CD4-positive, alpha-beta T cell treated with Interleukin-6 at 100 ng/mL for 8 hours (primary cell): Measurements from ENCODE around the gene ARHGEF25.
"Not testable (repeated sequence)": the region's sequence is repeated elsewhere in the genome, so short reads cannot be mapped to it uniquely, and the experiment has no call there.

Experiments used
- DNase-seq: peaks from one replicate; pipeline ENCODE4 v3.0.0-alpha.2; 2020; ENCODE audit warnings: mixed read lengths, low spot score

The ARHGEF25 gene

DNA sequence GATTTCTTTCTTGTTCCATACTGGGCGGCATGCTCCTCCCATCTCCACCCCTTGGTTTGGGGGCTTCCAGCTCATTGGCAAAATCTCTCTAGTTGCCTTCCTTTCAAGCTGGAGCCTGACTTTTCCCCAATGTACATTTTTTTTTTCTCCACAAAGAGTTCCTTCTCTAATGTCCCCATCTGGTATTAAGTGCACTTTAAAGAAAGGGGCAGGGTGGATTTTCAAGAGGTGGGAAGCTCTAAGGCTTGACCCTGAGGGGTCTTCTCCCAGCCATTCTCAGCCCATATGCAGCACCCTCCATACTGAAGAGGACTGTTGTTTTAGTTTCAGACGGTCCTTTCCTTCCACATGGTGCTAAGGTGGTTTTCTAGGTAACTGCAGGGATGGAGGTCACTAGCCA lies 26.1 kb upstream of the ARHGEF25 start:
- DNase-seq, result no peak

DNA sequence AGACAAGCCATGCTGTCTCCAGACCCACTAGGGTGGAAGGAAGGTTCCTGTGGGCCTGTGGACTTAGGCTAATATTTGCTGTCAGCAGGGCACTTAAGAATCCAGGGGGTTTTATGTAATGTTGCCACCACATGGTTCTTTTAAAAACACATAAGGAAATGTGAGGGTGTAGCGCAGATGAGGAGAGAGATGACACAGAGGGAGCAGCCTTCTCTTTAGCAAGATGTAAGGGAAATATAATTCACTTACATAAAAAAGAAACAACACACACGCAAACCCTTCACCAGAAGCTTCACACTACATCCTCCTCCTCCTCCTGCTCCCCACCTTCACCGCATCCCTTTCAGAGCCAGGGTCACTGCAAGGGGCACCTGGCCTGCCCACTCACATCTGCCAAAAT lies 25.1 kb upstream of the ARHGEF25 start:
- DNase-seq, result no peak

DNA sequence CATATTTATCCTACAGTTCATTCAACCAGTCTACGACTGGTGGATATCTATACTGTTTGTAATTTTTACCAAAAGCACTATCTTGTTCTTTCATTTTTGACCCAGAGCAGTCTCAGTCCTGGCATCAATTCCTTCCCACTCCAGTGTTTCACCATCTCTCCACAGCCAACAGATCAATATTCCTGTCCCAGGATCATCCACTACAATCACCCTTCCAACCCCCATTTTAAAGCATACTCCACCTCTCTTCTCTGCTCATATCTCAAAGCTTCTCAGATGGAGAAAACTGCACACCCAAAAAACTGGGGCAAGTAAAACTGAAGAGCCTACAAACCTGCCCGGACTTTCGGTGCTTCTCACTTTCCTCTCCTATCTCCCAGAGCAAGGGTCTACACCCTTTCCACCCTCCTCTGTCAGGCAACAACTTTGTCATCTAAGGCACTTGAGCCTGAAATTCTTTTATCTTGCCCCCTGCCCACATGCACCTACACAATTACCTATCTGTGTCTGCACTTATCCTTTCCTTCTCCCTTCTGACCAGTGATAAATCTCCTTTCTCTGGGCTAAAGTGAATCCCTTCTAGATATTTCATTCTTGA lies 24.3 kb upstream of the ARHGEF25 start:
- DNase-seq, result no peak

DNA sequence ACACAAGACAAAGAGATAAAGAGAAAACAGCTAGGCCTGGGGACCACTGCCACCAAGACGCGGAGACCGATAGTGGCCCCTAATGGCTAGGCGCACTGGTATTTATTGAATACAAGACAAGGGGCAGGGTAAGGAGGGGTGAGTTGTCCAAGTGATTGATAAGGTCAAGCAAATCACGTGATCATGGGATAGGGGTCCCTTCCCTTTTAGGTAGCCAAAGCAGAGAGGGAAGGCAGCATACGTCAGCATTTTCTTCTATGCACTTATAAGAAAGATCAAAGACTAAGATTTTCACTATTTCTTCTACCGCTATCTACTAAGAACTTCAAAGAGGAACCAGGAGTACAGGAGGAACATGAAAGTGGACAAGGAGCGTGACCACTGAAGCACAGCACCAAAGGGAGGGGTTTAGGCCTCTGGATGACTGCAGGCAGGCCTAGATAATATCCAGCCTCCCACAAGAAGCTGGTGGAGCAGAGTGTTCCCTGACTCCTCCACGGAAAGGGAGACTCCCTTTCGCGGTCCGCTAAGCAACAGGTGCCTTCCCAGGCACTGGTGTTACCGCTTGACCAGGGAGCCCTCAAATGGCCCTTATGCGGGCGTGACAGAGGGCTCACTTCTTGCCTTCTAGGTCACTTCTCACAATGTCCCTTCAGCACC lies 22.2 kb upstream of the ARHGEF25 start:
- DNase-seq, result not testable (repeated sequence)

- no peak for DNase-seq
These were observed 20.8 kb upstream of the ARHGEF25 start for GRCh38 chr12:57590479-57590863.

GRCh38 chr12:57590864-57591781 lies 20.1 kb upstream of the ARHGEF25 start, which contains the start of gene PIP4K2C:
TSS of gene PIP4K2C (plus strand) at chr12:57591192. CDS start at chr12:57591290, 98 bp downstream.
- DNase-seq, result peak; percentile 81

GRCh38 chr12:57591782-57592325 lies 19.4 kb upstream of the ARHGEF25 start:
- DNase-seq, result no peak

GRCh38 chr12:57592551-57593165 lies 18.6 kb upstream of the ARHGEF25 start:
- DNase-seq, result no peak

DNA sequence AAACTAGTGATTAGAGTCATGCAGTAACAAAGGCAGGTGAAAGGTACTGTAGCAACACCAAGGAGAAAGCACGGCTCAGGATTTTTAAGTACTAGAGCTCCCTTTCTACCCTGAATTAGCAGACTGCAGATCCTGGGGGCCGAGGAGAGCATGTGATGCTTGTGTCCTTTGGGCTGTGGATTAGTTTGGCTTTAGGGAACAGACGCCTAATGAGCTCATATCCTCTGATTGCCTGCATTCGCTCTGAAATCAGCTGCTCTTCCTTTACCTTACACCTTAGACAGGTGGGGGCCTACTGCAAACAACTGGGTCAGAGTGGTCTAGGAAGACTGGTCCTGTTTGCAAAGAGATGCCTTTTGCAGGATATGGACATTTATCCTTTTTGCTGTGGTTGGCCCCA lies 18.0 kb upstream of the ARHGEF25 start:
- DNase-seq, result no peak

GRCh38 chr12:57600395-57600794 lies 10.8 kb upstream of the ARHGEF25 start:
- DNase-seq, result no peak

DNA sequence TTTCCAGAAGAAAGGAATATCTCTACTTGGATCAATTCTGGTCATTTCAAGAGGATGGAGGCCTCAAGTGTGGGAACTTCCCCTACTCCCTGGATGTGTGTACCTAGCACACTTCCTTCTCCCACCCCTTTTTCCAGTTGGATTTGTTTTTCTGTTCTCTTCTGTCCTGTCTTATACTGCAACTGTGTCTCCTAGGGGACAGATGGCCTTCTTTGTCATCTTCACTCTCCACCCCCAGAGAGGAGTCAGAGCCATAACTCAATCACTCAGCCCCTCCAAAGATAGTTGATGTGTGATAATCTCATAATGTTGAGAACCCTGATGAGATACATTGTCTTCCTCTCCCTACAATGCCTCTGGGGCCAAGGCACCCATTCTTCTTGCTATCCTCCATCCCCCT lies 8.7 kb upstream of the ARHGEF25 start:
- no peak for DNase-seq

DNA sequence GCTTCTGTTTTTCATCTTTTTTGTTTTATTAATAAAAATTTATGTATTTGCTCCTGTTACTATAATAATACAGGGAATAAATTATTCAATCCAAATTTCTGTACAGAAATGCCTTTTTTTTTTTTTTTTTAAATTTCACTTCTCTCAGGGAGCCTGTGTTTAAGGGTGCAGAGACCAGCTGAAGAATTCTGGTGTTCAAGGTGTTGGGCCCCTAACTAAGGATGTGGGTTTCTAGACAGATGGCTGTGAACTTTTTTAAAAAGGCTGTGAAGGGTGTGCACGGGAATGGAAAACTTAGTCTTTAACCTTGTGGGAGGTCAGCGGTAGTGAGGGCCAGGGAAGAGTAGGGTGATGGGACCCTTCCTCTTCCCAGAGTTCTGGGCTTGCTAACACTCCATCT lies 7.9 kb upstream of the ARHGEF25 start:
- DNase-seq, result no peak

DNA sequence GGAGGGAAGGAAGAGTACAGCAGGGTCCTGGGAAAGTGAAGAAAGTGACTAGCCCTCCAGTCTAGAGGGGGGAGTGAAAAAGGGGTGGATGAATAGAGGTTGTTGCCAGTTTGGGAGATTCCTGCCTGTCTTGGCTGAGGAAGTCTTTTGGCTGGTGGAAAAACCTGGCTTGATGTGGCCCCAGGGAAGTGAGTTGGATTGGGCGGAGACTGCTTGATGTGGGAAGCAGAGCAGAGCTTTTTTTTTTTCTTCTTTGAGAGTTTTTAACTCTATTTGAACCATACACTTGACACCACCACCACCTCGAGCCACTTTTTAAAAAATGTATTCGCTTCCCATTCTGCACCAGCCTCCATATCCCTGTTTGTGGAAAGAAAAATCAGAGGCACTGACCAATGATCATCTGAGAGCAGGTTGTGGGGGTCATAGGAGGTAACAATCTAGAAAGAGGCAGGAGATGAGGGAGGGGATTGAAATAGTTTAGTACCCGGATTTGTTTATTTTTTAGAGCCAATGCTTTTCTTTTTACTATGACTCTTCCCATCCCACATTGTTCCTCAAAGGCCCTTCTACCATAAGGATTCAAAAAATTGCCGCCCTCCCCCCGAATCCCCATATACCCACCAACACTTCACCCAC lies 7.3 kb upstream of the ARHGEF25 start:
- no peak for DNase-seq

DNA sequence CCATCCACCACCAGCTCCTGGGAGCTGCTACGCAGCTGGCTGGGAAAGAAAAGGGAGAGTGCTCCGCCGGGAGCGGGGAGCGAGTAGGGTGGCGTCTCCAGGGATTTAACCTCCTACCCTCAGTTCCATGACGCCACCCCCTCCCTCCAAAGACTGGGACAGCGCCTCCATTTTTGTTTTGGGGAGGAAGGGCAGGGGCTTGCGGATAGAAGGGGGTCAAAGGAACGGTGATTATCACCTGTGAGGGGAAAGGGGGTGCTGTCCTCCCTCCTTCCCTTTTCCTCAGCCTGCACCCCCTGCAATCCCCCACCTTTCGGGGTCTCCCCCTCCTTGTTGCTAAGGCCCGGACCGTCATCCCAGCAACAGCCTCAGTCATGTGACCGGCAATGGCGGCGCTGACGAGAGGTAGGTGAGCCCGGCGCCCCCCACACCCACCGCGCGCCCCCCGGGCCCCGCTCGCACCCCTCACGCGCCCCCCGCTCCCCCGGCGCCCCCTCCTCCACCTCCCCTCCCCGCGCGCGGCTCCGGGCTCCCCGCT lies 6.7 kb upstream of the ARHGEF25 start, which contains the start of gene DTX3:
TSS of gene DTX3 (plus strand) at position 371 of the 538 bp plus-strand sequence. CDS start 1,694 bp downstream, outside the sequence.
- peak; percentile 25 for DNase-seq

GRCh38 chr12:57604992-57605810 lies 6.0 kb upstream of the ARHGEF25 start:
- no peak for DNase-seq

- no peak for DNase-seq
These were observed 5.4 kb upstream of the ARHGEF25 start for GRCh38 chr12:57605811-57606311.

- DNase-seq, result no peak
These were observed 4.8 kb upstream of the ARHGEF25 start for GRCh38 chr12:57606399-57606798.

DNA sequence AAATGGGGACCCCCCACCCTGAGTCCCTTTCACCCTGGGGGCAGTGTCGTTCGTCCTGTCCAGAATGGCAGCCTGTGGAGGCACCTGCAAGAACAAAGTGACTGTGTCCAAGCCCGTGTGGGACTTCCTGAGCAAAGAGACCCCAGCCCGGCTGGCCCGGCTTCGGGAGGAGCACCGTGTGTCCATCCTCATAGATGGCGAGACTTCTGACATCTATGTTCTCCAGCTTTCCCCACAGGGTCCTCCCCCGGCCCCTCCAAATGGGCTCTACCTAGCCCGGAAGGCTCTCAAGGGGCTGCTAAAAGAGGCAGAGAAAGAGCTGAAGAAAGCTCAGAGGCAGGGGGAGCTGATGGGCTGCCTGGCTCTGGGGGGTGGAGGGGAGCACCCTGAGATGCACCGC lies 4.4 kb upstream of the ARHGEF25 start:
- DNase-seq, result no peak

DNA sequence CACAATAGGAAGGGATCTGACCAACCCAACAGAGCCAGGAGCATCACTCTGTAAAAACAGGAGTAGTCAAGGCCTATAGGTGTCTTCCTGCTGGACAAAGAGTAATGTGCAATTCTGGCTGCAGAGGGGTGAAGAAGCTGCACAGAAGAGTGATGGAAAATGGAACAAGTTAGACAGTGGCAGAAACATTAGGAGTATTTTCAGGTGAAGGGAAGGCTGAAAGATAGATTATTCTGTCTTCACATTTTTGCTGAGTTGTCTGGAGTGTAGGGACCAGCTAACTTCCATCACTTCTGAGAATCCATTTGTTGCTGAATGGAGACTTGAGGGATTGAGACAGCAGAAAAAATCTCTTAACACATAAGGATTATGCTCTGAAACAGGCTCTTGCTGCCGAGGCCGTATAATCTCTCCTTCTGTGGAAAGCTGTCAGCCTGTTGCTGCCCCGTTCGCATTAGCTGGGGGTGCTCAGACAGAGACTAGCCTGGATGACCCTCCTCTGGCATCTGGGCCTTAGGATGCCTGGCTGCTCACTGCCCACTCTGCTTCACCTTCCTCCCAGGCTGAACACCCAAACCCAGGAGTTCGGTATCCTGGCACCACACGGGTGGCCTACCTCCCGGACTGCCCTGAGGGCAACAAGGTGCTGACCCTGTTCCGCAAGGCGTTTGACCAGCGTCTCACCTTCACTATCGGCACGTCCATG lies 3.1 kb upstream of the ARHGEF25 start:
- no peak for DNase-seq
